Stimulated activated CD8-positive, alpha-beta memory T cell treated with anti-CD3 and anti-CD28 coated beads, Interleukin-2, amount 100 ng/mL, for 48 hours (primary cell): ENCODE results near the gene GPRC5A.
"Not testable (repeated sequence)": the region's sequence is repeated elsewhere in the genome, so short reads cannot be mapped to it uniquely, and the experiment has no call there.

Experiments used
- DNase-seq, 2 donors: peaks; one replicate each; pipeline ENCODE4 v3.0.0-alpha.2; 2020; ENCODE audit warnings: low read depth in 2 of 2

GPRC5A gene, protein sequence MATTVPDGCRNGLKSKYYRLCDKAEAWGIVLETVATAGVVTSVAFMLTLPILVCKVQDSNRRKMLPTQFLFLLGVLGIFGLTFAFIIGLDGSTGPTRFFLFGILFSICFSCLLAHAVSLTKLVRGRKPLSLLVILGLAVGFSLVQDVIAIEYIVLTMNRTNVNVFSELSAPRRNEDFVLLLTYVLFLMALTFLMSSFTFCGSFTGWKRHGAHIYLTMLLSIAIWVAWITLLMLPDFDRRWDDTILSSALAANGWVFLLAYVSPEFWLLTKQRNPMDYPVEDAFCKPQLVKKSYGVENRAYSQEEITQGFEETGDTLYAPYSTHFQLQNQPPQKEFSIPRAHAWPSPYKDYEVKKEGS

DNA sequence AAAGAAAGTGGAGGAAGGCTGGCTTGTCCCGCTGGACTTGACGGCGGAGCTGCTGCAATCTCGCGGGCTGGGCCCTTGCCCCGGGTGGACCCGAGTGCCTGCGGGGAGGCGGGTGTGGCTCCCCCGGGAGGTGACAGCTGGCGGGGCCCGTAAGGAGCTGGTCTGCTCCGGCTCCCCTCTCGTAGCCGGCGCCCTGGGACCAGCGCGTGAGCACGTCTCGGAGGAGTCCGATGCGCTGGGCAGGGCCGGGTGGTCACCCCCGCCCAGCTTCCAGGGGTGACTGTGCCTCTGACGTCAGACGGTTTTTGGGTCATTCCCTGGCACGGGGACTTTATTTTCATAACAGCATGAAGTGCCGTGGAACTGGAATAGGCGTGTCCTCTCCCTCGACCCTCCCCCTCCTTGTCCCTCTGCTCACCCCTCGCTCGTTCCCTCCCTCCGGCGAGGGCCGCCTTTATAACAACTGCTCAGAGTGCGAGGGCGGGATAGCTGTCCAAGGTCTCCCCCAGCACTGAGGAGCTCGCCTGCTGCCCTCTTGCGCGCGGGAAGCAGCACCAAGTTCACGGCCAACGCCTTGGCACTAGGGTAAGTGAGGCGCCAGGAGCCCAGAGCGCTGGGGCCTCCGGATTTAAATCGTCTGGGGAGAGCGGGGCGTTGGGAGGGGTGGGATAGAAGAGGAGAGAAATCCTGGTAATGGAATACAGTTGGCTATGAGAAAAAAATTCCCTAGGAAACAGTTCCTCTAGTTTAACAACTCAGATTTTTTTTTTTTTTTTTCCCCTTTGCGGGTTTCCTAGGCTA, at the start of gene GPRC5A:
Gene GPRC5A (plus strand): TSS at position 483 of the 801 bp plus-strand sequence. CDS start 16,688 bp downstream, outside the sequence.
- no peak for DNase-seq

DNA sequence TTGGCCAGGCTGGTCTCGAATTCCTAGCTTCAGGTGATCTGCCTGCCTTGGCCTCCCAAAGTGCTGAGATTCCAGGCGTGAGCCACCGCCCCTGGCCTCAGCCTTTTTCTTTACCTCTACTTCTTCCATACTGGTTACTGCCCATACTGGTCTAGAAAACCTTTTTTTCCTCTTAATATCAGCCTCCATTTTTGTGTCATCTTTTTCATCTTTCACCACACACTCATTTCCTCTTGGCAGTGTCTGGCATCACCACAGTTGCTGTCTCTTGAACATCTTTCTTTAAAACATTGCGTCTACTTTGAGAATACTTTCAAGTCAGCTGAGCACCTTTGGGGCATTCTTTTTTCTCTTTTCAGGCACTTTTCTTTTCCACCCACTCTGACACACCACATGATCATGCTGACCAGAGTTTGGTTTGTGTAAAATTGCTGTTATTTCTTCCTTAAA, 45.5 kb upstream of the GPRC5A start:
- no peak for DNase-seq

DNA sequence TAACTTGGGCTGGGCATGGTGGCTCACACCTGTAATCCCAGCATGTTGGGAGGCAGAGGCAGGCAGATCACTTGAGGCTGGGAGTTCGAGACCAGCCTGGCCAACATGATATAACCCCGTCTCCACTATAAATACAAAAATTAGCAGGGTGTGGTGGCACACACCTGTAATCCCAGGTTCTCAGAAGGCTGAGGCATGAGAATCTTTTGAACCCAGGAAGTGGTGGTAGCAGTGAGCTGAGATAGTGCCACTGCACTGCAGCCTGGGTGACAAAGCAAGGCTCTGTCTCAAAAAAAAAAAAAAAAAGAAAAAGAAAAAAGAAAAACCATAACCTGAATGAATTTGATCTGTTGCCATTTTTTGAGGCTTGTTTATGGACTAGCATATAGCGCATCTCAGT, 44.6 kb upstream of the GPRC5A start:
- not testable (repeated sequence) for DNase-seq

DNA sequence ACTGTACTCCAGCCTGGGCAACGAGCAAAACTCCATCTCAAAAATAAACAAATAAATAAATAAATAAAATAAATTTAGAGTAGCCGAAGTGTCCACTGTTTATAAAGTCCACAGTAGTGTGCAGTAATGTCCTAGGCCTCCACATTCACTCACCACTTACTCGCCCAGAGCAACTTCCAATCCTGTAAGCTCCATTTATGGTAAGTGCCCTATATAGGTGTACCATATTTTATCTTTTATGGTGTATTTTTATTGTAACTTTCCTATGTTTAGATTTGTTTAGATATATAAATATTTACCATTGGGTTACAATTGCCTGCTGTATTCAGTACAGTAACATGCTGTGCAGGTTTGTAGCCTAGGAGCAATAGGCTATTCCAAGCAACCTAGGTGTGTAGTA, 37.9 kb upstream of the GPRC5A start:
- DNase-seq, result no peak

DNA sequence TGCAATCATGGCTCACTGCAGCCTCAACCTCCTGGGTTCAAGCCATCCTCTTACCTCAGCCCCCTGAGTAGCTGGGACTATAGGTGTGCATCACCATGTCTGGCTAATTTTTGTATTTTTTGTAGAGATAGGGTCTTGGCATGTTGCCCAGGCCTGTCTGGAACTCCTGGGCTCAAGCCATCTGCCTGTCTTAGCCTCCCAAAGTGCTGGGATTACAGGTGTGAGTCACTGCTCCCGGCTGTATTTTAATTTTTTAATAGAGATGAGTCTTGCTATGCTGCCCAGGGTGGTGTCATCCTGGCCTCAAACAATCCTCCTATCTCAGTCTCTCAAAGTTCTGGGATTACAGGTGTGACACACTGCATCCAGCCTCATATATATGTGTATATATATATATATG, 31.7 kb upstream of the GPRC5A start:
- no peak for DNase-seq

DNA sequence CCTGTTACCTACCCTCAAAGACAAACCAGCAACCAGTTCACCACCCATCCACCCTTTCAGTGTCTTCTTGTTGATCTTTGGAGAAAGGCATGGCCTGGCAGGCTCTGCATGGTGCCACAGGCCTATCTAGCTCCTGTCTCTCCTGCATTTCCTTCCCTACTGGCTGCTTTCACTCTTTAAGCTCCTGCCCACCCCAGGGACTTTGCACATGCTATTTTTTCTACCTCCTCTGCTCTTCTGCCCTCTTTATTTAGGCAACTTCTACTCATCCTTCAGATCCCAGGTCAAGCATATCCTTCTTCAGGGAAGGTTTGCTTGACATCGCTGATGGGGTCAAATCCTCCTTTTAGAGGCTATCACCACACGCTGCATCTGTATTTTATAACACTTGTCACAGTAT, 27.1 kb upstream of the GPRC5A start:
- no peak for DNase-seq

DNA sequence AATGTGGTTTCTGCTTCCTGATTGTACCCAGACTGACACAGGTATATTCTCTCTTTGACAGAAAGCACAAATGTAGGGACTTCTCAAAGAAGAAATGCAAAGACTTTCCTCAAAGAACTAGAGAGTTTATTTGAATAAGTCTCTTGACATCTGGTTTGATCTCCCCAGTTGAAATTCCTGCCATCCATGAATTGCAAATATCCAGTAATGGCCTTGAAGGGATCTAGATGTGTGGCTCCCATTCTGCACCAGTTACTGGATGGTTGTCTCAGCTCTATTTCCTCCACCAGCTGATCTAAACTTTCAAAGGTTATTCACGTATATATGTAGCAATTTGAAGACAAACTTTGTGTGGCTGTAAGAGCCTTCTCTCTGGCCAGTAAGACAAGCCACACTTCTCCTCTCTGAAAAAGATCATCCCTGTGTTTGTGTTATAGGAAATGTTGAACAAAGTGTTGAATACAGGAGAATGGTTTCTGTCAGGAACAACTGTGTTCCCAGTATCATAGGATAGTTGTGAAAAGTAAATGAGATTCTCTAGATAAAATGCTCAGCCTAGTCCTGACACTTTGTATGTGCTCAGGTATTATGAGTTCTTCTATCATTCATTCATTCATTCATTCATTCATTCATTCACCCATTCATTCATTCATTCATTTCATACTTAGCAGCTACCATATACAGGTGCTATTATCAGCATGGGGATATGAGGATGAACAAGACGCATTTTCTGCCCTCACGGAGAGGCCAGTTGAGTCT, 22.7 kb upstream of the GPRC5A start:
- no peak for DNase-seq

DNA sequence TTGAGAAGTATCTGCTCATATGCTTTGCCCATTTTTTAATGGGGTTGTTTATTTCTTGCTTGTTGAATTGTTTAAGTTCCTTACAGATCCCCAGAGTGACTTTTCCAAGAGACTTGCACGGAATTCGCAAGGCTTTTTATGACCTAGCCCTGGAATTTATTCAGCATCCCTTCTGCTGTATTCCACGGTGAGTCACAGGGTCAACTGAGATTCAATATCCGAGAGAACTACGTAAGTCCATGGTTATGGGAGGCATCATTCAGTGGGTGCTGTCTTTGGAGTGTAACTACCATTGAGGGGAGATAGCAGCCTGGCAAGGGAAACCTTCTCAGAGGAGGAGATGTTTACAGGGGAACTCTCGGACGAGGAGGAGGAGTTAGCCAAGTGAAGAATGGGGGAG, 20.9 kb upstream of the GPRC5A start:
- no peak for DNase-seq

DNA sequence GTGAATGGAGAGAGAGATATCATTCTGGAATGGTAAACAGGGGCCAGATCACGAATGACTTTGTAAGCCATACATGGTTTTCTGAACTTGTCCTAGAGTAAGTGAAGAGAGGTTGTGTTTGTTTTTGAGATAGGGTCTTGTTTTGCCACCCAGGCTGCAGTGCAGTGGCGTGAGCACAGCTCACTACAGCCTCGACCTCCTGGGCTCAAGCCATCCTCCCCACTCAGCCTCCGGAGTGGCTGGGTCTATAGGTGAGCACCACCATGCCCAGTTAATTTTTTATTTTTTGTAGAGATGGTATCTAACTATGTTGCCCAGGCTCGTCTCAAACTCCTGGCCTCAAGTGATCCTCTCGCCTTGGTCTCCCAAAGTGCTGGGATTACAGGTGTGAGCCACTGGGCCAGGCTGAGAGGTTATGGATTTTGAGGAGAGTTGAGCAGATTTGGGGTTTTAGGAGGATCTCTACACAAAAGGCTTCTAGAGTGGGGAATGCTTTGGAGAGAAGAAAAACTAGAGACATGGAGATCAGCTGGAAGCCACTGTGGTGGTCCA, 19.7 kb upstream of the GPRC5A start:
- no peak for DNase-seq

DNA sequence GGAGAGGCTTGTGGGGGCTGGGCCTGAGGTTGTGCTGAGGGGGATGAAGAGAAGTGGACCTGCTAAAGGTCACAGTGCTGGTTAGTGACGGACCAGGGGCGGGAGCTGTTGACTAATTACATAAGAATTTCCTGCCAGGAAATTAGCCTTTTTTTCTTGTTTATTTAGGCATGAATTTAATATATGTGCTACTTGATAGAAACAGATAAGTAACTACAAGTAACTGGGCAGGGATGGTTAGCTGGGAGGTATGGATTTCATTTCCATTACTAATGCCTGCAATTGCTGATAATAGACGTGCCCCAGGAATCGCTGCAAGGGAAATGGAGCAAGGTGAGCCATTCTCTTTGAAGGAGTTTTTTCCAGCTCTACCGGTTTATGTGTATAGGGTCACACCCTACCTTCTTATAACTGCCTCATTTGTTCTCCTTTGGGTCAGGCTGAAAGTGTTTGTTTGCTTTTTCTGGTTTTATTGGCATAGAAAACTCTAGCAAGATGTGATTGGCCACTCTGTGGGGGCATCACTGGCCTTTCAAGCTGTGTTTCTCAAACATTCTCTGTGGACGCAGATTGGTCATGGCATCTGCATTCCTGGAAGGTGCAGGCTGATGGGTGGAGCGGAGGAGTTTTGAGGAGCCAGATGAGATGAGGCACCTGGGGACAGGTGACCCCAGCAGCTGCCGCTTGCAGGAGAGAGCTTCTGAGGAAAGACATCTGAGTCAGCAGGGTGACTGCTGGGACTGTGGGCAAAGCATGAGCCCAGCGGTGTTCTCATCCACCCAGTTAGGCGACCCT, 19.0 kb upstream of the GPRC5A start:
- DNase-seq, result no peak

DNA sequence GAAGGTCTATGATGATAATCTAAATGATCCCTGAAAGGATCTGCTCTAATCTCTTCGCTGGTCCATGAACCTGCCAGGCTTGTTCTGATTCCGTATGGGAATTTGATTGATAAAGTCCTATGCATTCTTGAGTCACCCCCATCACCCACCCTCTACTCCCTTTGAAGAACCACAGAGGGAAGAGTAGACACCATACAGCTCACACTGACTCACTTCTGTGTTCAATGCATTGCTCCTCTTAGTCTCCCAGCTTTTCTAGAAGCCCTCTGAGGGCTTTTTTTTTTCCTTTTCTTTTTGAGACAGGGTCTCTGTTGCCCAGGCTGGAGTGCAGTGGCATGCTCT, 18.5 kb upstream of the GPRC5A start:
- no peak for DNase-seq

DNA sequence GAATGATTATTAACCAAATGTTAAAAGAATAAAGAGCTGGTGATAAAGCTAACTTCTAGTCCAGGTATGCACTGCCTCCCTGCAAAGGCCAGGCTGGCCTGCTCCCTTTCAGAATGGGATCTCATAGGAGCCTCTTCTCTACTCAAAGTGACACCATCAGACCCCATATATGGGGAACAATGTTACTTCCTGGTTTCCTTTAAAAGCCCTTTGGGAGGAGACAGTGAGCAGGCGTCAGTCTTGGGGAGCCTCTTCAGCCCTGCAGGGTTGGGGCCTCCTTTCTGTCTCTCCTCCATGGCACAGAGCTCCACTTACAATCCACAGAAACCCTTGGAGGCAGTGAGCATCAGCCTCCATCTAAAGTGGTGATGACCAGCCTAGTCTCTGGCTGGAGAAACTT, 17.3 kb upstream of the GPRC5A start:
- no peak for DNase-seq

DNA sequence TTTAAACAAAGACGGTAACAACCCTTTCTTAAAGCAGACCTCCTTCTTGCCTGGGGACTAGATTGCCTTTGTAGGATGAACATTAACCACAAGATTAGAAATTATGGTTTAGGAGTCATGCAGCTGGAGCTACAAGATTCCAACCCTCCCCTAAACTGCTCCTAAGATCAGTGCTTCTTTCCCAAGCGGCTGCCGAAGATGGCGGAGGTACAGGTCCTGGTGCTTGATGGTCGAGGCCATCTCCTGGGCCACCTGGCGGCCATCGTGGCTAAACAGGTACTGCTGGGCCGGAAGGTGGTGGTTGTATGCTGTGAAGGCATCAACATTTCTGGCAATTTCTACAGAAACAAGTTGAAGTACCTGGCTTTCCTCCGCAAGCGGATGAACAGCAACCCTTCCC, 16.1 kb upstream of the GPRC5A start:
- not testable (repeated sequence) for DNase-seq

DNA sequence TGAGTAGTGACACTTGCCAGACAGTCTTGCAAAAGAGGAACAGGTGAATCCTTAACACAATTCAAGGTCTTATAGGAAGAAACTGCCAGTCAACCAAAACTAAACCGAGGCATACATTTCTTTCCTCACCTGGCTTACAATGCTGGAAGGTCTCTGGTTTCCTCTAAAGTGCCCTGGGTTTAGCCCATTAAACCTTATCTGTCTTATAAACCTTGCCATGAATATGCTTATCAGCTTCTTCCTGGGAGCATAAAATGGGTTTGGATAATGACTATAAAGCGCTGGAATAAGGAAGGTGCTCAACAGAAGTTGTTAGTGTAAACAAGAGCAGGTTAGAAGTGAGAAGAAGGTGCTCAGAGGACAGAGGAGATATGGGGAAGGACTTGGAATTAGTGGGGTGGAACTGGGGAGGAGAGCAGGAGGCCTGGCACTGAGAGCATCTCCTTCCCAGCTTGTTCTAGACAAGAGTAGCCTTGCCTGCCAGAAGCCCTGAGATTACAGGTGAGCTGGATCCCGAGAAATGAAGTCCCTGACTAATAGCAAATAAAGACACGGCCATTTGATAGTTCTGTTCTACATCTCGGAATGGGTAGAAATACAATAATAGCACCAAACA, 14.1 kb upstream of the GPRC5A start:
- DNase-seq, result no peak

DNA sequence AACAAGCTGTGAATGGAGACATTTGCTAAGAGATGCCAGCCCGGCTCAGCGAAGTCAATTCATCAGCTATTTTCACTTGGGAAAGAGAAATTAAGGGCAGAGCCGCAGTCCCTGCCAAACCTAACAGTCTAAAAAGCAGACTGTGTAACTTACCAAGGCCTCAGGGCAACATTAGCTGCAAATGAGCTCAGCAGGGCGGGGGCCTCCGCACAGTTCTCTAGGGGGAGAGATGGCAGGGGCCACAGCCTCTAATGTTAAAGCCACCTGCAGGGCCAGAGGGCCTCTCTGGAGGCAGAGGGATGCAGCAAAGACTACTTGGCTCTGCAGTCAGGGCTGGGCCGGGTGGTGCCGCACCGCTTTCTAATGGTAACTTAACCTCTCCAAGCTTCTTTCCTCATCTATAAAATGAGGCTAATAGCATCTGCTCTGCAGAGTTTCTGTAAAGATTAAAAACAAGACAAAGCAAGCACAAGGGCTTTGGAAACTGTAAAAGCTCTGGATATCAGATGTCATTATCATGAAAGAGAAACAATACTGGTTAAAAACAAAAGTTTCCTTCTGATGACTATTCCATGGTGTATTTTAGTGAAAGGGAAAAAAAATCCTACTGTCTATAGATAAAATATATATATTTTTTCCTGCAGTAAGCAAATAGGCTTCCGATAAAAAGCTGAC, 13.4 kb upstream of the GPRC5A start:
- DNase-seq, result no peak

DNA sequence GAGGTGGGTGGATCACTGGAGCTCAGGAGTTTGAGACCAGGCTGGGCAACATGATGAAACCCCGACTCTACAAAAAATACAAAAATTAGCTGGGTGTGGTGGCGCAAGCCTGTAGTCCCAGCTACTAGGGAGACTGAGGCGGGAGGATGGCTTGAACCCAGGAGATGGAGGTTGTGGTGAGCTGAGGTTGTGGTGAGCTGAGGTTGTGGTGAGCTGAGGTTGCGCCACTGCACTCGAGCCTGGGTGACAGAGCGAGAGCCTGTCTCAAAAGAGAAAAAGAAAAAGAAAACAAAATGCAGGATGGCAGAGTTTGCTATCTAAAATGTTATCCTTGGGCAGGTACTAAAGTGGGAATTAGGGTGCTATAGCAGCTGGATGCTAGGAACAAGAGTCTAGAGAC, 10.8 kb upstream of the GPRC5A start:
- DNase-seq, result no peak

DNA sequence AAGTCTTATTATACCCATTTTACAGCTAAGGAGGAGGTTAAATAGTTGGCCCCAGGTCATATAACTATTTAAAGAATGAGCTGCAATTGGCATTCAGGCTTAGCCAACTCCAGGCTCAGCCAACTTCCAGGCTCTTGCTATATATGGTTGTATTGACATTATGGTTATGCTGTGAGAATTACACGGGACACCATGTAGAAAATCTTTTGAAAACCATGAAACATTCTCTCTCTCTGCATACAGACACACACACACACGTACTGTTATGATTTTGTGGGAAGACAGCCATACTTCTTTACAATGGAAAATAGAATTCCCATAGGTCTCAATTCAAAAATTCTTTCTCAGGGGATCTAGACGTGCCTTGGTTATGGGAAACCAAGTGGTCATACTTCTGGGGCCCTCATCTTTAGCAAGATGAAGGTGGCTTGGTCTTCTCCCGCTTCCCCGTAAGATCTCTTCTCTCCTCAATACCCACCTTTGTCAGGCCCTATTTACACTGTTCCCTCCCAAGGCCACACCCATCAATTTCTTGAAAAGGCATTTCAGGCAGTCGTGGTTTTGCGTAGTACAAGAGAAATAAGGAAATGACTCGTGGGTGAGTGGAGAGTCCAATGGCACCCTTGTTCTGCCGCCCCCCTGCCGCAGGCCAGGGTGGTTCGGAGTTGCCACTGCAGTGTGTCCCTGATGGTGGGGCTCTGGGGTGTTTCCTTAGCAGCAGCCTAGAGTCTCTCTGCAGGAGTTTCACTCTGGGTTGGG, 10.0 kb upstream of the GPRC5A start:
- DNase-seq, result no peak

DNA sequence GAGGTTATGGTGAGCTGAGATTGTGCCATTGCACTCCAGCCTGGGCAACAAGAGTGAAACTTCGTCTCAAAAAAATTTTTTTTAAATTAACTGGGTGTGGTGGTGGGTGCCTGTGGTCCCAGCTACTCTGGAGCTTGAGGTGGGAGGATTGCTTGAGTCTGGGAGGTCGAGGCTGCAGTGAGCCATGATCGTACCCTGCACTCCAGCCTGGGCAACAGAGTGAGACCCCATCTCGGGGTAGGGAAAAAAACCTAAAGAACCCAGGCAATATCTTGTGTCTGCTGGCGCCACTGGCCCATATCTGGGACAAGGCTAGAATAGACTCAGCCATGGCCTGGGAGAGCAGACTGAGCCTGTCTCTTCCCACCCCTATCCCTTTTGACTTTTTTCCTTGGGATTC, 9.1 kb upstream of the GPRC5A start:
- DNase-seq, result no peak

DNA sequence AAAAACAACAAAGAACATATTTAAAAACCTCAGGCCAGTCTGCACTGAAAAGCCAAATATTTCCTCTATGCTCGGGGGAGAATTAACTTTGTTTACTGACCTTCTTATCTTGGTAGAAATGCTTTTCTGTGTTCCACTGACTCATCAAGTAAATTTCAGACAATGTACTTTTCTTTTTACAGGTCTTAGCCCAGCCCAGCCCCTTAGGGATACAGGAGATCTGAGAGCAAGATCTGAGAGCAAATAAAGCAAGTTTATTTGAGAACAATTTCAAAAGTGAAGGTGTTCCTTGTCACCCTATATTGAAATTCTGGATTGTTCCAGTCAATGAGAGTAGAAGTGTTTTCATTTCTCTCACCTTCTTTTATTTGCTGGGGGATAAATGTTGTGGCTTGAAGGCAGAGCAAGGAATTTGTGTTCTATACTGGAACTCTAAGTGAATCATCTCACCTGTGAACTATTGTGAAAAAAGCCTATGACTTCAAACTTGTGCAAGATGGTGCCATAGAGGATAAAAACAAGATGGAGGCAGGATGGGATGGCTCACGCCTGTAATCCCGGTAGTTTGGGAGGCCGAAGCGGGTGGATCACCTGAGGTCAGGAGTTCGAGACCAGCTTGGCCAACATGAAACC, 7.9 kb upstream of the GPRC5A start:
- DNase-seq, result no peak
